ENCODE results near the gene LILRB5.
"Not testable (repeated sequence)": the region's sequence is repeated elsewhere in the genome, so short reads cannot be mapped to it uniquely, and the experiment has no call there.

- not testable (repeated sequence) for TF ChIP-seq CTCF, POLR2A, POLR2AphosphoS5 (IDR thresholded peaks at IDR 0.05)
Observed at GRCh38 chr19:54271587-54271986, 14.5 kb upstream of the LILRB5 start.
